OCI-LY3 (cell line): ENCODE measurements around the gene ACYP2.

Experiments used
- H2AFZ ChIP-seq: fragments of 200-600, 300-600 bp; shearing (Covaris generic); 2 replicates; pipeline ENCODE4 v1.6.0; 2014; ENCODE audit warnings: antibody characterized with exemption, low read depth, low read length
- H3K27ac ChIP-seq: fragments of 200-600, 300-600 bp; sonication (generic); 2 replicates; pipeline ENCODE4 v1.5.1; 2014; ENCODE audit warnings: mild to moderate bottlenecking, low read length, moderate library complexity, mixed read lengths
- H3K27me3 ChIP-seq: fragments of 200-600, 300-600 bp; sonication (generic); 2 replicates; pipeline ENCODE4 v1.6.1; 2014; ENCODE audit warnings: low read depth, low read length, mixed read lengths
- H3K36me3 ChIP-seq: fragments of 200-600, 300-600 bp; sonication (generic); replicated peaks from 2 replicates; pipeline ENCODE3; 2014; ENCODE audit warnings: low read depth, low read length, mixed read lengths
- H3K4me1 ChIP-seq: fragments of 300-600, 200-600 bp; sonication (generic); 2 replicates; pipeline ENCODE4 v1.6.1; 2014; ENCODE audit warnings: low read length, mixed read lengths
- H3K4me2 ChIP-seq: fragments of 200-600, 300-600 bp; sonication (generic); 2 replicates; pipeline ENCODE4 v1.6.1; 2014; ENCODE audit warnings: low read length, mixed read lengths
- H3K4me3 ChIP-seq: fragments of 300-600, 200-600 bp; sonication (generic); 2 replicates; pipeline ENCODE4 v1.5.1; 2014; ENCODE audit warnings: antibody characterized with exemption, mild to moderate bottlenecking, low read length, moderate library complexity
- H3K79me2 ChIP-seq: fragments of 300-600, 200-600 bp; shearing (Covaris generic); 2 replicates; pipeline ENCODE4 v1.6.1; 2014; ENCODE audit warnings: mild to moderate bottlenecking, low read length, mixed read lengths
- H3K9ac ChIP-seq: fragments of 300-600, 200-600 bp; shearing (Covaris generic); 2 replicates; pipeline ENCODE4 v1.6.0; 2014; ENCODE audit warnings: mild to moderate bottlenecking, low read length, moderate library complexity
- H3K9me3 ChIP-seq: fragments of 200-600, 300-600 bp; shearing (Covaris generic); 2 replicates; pipeline ENCODE4 v1.6.1; 2014; ENCODE audit warnings: low read length, mixed read lengths; ENCODE audit not compliant: insufficient read depth
- H4K20me1 ChIP-seq: fragments of 200-600, 300-600 bp; sonication (generic); 2 replicates; pipeline ENCODE4 v1.6.1; 2016; ENCODE audit warnings: low read length, mixed read lengths; ENCODE audit not compliant: insufficient read depth
- TF ChIP-seq, protein P1 (sequence below): fragments of 200-600, 300-600 bp; sonication (generic); IDR thresholded peaks from 2 replicates; pipeline ENCODE4 v1.5.1; 2014; ENCODE audit warnings: antibody characterized with exemption, low read length, low read depth

ACYP2 gene

DNA sequence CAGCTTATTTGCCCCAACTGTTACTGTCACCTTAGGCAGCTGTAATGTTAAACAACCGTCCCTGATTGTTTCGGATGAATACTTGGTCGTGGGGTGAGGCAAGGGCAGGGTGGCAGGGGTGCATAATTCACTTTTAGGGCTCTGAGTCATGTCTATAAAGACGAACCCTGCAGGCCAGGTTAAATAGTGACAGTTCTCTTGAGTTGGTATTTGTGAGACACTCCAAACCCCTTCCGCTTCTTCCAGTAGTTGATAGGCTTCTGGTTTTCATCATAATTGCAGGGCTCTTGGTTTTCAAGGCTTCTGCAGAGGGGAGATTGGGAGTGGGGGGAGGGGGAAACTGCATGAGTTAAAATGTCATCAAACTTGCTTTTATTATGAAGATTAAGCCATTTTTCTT, 237.8 kb downstream of the ACYP2 start:
- H4K20me1 ChIP-seq: no peaks in the 10 kb centered on the region
- no peaks in the 10 kb centered on the region for H3K27me3 ChIP-seq
- no peaks in the 10 kb centered on the region for H3K36me3 ChIP-seq
- H3K79me2 ChIP-seq: no peaks in the 10 kb centered on the region
- H2AFZ ChIP-seq: no peak overlapping the region
- H3K9ac ChIP-seq: no peak overlapping the region
- no peak overlapping the region for H3K4me2 ChIP-seq
- no peaks in the 10 kb centered on the region for H3K9me3 ChIP-seq
- TF ChIP-seq, protein P1, sequence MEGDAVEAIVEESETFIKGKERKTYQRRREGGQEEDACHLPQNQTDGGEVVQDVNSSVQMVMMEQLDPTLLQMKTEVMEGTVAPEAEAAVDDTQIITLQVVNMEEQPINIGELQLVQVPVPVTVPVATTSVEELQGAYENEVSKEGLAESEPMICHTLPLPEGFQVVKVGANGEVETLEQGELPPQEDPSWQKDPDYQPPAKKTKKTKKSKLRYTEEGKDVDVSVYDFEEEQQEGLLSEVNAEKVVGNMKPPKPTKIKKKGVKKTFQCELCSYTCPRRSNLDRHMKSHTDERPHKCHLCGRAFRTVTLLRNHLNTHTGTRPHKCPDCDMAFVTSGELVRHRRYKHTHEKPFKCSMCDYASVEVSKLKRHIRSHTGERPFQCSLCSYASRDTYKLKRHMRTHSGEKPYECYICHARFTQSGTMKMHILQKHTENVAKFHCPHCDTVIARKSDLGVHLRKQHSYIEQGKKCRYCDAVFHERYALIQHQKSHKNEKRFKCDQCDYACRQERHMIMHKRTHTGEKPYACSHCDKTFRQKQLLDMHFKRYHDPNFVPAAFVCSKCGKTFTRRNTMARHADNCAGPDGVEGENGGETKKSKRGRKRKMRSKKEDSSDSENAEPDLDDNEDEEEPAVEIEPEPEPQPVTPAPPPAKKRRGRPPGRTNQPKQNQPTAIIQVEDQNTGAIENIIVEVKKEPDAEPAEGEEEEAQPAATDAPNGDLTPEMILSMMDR: no peak
- no peak overlapping the region for H3K27ac ChIP-seq
- H3K4me1 ChIP-seq: no peaks in the 10 kb centered on the region
- H3K4me3 ChIP-seq: no peak overlapping the region
